ENCODE results near the gene GPRIN2.
"Not testable (repeated sequence)": the region's sequence is repeated elsewhere in the genome, so short reads cannot be mapped to it uniquely, and the experiment has no call there.

GRCh38 chr10:46587546-46587945 is 31.1 kb upstream of the GPRIN2 start:
- TF ChIP-seq CTCF (IDR thresholded peaks at IDR 0.05; ENCODE audit: low read depth, low read length, missing input control); YY1 (IDR thresholded peaks at IDR 0.05); RAD21 (IDR thresholded peaks at IDR 0.05); REST (IDR thresholded peaks at IDR 0.05); EGR1 (IDR thresholded peaks at IDR 0.05; ENCODE audit: low read depth in 2 of 2); TAF1 (conservative IDR thresholded peaks at IDR 0.05); SP1 (IDR thresholded peaks at IDR 0.05); MAX (IDR thresholded peaks at IDR 0.05); ZBTB33 (IDR thresholded peaks at IDR 0.05); FOXA1 (IDR thresholded peaks at IDR 0.05); ATF3 (IDR thresholded peaks at IDR 0.05); RXRA (IDR thresholded peaks at IDR 0.05); JUND (IDR thresholded peaks at IDR 0.05): not testable (repeated sequence)

Measured in liver (tissue), 3 donors.